ENCODE measurements around the gene CCP110. TPM values are rescaled to one million over a fixed set of nuclear protein-coding genes. Genes with fewer than 3 reads are reported as not detected.

CCP110 gene, protein sequence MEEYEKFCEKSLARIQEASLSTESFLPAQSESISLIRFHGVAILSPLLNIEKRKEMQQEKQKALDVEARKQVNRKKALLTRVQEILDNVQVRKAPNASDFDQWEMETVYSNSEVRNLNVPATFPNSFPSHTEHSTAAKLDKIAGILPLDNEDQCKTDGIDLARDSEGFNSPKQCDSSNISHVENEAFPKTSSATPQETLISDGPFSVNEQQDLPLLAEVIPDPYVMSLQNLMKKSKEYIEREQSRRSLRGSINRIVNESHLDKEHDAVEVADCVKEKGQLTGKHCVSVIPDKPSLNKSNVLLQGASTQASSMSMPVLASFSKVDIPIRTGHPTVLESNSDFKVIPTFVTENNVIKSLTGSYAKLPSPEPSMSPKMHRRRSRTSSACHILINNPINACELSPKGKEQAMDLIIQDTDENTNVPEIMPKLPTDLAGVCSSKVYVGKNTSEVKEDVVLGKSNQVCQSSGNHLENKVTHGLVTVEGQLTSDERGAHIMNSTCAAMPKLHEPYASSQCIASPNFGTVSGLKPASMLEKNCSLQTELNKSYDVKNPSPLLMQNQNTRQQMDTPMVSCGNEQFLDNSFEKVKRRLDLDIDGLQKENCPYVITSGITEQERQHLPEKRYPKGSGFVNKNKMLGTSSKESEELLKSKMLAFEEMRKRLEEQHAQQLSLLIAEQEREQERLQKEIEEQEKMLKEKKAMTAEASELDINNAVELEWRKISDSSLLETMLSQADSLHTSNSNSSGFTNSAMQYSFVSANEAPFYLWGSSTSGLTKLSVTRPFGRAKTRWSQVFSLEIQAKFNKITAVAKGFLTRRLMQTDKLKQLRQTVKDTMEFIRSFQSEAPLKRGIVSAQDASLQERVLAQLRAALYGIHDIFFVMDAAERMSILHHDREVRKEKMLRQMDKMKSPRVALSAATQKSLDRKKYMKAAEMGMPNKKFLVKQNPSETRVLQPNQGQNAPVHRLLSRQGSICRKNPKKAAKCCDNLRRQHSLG
- total RNA-seq, result 10 to 100 TPM; 22.9 to 30.2 TPM

DNA sequence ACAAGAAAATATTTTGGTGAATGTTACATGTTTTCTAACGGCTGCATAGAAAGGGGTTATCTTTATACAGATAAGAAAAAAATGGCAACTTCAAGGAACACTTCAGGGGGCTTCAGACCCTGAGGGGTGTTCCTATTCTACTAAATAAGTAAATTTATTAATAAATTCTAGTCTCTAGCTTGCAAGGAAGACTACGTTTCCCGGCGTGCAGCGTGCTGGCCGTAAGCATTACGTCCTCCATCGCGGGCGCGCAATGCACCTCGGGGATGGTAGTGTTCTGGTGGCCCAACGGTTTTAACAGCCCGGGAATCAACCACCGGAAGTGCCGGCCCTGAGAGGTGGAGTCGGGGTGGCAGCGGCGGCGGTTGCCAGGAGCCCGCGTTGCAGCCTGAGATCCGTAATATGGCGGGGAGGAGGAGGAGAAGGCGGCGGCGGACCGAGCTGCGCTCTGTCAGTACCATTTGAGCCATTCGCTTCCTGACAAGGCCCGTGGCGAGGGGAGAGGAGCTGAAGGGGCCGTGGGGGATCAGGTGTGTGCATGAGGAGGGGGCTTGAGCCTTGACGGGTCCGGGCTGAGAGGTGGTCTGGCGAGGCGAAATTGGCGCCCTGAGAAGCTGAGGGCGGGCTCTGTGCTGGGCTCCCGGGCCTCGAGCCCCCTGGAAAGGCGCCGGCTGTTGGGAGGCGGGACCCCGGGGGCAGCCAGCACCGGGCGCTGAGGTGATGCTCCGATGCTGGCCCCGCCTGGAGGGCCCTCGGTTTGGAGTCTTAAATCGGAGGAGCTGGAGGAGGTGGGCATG, at the start of gene CCP110:
TSS of gene CCP110 (plus strand) at position 384 of the 797 bp plus-strand sequence. CDS start 3,940 bp downstream, outside the sequence.
- Mint-ChIP-seq H3K27me3 (ENCODE audit: low read depth) (no peaks in the 10 kb centered on the region), H3K27ac (peak within 1 kb of the TSS; percentile 55), H3K4me1 (ENCODE audit: low read depth) (peaks cover 43% of the 10 kb centered on the region), H3K36me3 (ENCODE audit: insufficient read depth in 2 of 2) (peaks cover 4 to 7% of the 10 kb centered on the region in 2 donors), H3K4me3 (peak within 1 kb of the TSS; percentile 91 to 94), H3K9me3 (no peaks in the 10 kb centered on the region)
- DNase-seq, result peak; percentile 94 to 96
- ATAC-seq (replicated peaks in 1 of 2), result peak; percentile 86 to 89

DNA sequence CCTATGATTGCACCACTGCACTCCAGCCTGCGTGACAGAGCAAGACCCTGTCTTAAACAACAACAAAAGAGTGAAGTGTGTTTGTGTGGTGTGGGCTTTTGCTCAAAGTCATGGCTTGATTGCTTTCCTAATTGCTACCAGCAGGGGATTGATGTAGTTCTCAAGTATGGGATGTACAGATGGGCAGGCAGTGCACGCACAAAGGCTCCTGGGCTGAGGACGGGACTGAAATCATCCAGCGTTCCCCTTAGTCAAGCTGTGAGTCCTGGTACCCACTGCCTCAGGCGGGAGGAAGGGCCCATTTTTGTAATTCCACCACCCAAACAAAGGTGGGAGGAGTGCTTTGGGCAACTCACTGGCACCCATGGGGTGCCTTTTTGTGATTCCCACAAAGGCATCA, 49.1 kb upstream of the CCP110 start:
- no peak for ATAC-seq (replicated peaks in 1 of 2)
- Mint-ChIP-seq H3K4me3 (no peak overlapping the region), H3K36me3 (ENCODE audit: insufficient read depth in 2 of 2) (no peaks in the 10 kb centered on the region), H3K27ac (no peak overlapping the region), H3K4me1 (ENCODE audit: low read depth) (no peaks in the 10 kb centered on the region), H3K9me3 (no peaks in the 10 kb centered on the region), H3K27me3 (ENCODE audit: low read depth) (peaks cover 8% of the 10 kb centered on the region)
- no peak for DNase-seq

DNA sequence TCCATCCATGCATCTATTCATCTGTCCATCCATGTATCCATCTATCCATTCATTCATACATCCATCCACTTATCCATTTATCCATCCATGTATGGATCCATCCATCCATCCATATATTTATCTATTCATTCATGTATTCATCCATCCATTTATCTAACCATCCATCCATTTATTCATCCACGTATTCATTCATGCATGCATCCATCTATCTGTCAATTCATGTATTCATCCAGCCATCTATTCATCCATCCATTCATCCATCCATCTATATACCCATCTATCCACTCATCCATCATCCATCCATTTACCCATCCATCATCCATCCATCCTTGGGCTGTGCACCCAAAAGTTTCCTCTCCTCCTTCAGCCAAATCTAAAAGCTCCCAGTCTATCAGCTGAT, 45.2 kb upstream of the CCP110 start:
- Mint-ChIP-seq H3K27me3 (ENCODE audit: low read depth) (peaks cover 8% of the 10 kb centered on the region), H3K9me3 (no peaks in the 10 kb centered on the region), H3K4me1 (ENCODE audit: low read depth) (no peaks in the 10 kb centered on the region), H3K36me3 (ENCODE audit: insufficient read depth in 2 of 2) (no peaks in the 10 kb centered on the region), H3K4me3 (no peak overlapping the region), H3K27ac (no peak overlapping the region)
- no peak for DNase-seq
- no peak for ATAC-seq (replicated peaks in 1 of 2)

DNA sequence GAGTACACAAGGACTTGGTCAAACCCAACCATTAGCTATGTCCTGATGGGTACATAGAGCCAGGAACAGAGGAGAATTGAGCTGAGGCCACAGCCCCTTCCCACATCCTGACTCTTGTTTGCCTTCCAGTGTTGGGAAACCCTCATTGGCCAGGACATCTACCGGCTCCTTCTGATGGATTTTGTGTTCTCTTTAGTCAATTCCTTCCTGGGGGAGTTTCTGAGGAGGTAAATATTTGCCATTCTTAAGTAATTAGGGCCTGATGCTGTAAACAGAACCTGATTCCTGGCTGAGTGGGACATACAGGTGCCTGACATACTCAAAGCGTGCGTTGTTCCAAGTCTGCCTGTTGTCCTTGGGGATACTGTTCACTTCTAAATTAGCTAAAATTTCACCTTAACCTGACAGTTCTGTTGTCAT, 44.4 kb upstream of the CCP110 start:
- no peaks in the 10 kb centered on the region for H3K4me1 Mint-ChIP-seq (ENCODE audit: low read depth)
- H3K4me3 Mint-ChIP-seq, result no peak overlapping the region
- no peak overlapping the region for H3K27ac Mint-ChIP-seq
- ATAC-seq (replicated peaks in 1 of 2) (no peak), DNase-seq (no peak)
- H3K36me3 Mint-ChIP-seq (ENCODE audit: insufficient read depth in 2 of 2), result no peaks in the 10 kb centered on the region
- H3K9me3 Mint-ChIP-seq, result no peaks in the 10 kb centered on the region
- peaks cover 8% of the 10 kb centered on the region for H3K27me3 Mint-ChIP-seq (ENCODE audit: low read depth)

DNA sequence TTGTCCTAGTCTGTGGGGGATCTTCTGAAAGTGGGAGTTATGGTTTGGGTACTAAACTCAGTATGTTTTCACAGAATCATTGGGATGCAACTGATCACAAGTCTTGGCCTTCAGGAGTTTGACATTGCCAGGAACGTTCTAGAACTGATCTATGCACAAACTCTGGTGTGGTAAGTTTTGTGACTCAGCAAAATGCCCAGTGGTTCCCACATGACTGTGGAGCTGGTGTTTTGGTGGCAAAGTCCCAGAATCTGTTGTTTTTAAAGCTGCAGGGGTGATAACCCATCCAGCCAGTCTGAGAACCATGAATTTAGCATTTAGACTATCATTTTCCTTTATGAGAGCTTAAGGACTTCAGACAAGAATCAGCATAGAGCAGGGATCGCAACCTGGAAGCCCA, 42.4 kb upstream of the CCP110 start:
- ATAC-seq (replicated peaks in 1 of 2) (no peak), DNase-seq (no peak)
- no peaks in the 10 kb centered on the region for H3K4me1 Mint-ChIP-seq (ENCODE audit: low read depth)
- H3K27me3 Mint-ChIP-seq (ENCODE audit: low read depth), result peaks cover 8% of the 10 kb centered on the region
- H3K36me3 Mint-ChIP-seq (ENCODE audit: insufficient read depth in 2 of 2), result no peaks in the 10 kb centered on the region
- H3K4me3 Mint-ChIP-seq, result no peak overlapping the region
- H3K9me3 Mint-ChIP-seq, result no peaks in the 10 kb centered on the region
- H3K27ac Mint-ChIP-seq, result no peak overlapping the region

DNA sequence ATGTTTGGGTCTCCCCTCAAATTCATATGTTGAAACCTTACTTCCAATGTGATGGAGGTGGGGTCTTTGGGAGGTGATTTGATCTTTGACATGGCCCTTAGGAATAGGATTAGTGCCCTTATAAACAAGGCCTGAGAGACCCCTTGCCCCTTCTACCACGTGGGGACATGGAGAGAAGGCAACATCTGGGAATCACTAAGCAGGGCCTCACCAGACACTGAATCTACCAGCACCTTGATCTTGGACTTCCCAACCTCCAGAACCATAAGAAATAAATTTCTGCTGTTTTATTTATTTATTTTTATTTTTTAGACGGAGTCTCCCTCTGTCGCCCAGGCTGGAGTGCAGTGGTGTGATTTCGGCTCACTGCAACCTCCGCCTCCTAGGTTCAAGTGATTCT, 42.0 kb upstream of the CCP110 start:
- H3K27me3 Mint-ChIP-seq (ENCODE audit: low read depth), result peaks cover 8% of the 10 kb centered on the region
- ATAC-seq (replicated peaks in 1 of 2) (no peak), DNase-seq (no peak)
- H3K4me1 Mint-ChIP-seq (ENCODE audit: low read depth), result no peaks in the 10 kb centered on the region
- no peak overlapping the region for H3K4me3 Mint-ChIP-seq
- no peaks in the 10 kb centered on the region for H3K36me3 Mint-ChIP-seq (ENCODE audit: insufficient read depth in 2 of 2)
- no peak overlapping the region for H3K27ac Mint-ChIP-seq
- no peaks in the 10 kb centered on the region for H3K9me3 Mint-ChIP-seq

DNA sequence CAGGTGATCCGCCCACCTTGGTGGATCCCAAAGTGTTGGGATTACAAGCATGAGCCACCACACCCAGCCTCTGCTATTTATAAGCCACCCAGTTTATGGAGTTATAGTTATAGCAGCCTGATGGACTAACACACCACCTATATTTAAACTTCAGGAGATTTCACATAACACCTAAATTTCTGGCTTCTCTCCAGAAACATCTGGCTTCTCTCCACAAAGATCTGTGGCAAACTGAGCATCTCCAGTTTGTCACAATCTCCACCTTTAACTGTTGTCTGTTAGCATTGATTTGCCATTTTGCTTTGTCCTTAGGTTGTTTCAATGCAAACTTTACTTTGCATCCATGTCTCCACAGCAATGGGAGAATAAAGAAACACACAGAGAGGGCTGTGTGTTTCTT, 41.5 kb upstream of the CCP110 start:
- Mint-ChIP-seq H3K4me1 (ENCODE audit: low read depth) (no peaks in the 10 kb centered on the region), H3K9me3 (no peaks in the 10 kb centered on the region), H3K27ac (no peak overlapping the region), H3K4me3 (no peak overlapping the region), H3K27me3 (ENCODE audit: low read depth) (peaks cover 8% of the 10 kb centered on the region), H3K36me3 (ENCODE audit: insufficient read depth in 2 of 2) (no peaks in the 10 kb centered on the region)
- no peak for DNase-seq
- ATAC-seq (replicated peaks in 1 of 2), result no peak

DNA sequence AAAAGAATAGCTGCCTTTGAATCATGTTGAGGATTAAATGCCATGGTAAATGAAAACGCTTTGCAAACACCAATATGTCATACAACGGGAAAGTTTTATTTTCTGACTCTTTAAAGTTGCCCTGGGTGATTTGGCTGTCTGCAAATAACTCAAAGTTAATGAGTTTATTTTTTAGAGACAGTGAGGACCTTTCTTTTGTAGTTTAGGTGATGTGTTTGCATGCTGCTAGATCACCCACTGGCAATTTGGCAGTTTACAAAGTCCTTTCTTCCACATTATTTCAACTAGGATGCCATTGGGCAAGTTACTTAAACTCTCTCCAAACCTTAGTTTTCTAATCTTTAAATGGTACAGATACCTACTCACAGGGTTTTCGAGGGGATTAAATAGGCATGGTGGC, 39.6 kb upstream of the CCP110 start:
- no peak overlapping the region for H3K27ac Mint-ChIP-seq

DNA sequence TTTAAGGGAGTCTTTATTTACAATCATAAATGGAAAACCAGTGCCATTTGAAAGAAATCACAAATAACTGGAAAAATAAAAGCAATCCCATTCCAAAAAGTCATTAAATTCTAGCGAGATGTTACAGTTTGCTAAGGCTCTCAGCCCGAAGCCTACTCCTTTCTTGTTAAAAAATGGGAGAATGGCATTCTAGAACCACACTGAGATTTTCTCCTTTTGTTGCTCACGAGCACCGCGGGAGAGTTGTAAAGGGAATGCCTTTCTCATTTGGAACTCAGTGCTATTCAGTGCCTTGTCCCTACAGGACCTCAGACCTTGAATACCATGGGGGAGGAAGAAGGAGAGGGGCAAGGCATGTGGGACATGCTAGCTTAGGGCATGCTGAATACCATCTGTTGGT, 38.1 kb upstream of the CCP110 start:
- DNase-seq (no peak), ATAC-seq (replicated peaks in 1 of 2) (no peak)
- Mint-ChIP-seq H3K27me3 (ENCODE audit: low read depth) (no peaks in the 10 kb centered on the region), H3K9me3 (no peaks in the 10 kb centered on the region), H3K27ac (no peak overlapping the region), H3K4me3 (no peak overlapping the region), H3K4me1 (ENCODE audit: low read depth) (no peaks in the 10 kb centered on the region), H3K36me3 (ENCODE audit: insufficient read depth in 2 of 2) (no peaks in the 10 kb centered on the region)

More for the DNA sequence above, 39.6 kb upstream of the CCP110 start:
- no peaks in the 10 kb centered on the region for H3K27me3 Mint-ChIP-seq (ENCODE audit: low read depth)
- no peaks in the 10 kb centered on the region for H3K9me3 Mint-ChIP-seq
- H3K36me3 Mint-ChIP-seq (ENCODE audit: insufficient read depth in 2 of 2), result no peaks in the 10 kb centered on the region
- DNase-seq (no peak), ATAC-seq (replicated peaks in 1 of 2) (no peak)
- H3K4me3 Mint-ChIP-seq, result no peak overlapping the region
- H3K4me1 Mint-ChIP-seq (ENCODE audit: low read depth), result no peaks in the 10 kb centered on the region

DNA sequence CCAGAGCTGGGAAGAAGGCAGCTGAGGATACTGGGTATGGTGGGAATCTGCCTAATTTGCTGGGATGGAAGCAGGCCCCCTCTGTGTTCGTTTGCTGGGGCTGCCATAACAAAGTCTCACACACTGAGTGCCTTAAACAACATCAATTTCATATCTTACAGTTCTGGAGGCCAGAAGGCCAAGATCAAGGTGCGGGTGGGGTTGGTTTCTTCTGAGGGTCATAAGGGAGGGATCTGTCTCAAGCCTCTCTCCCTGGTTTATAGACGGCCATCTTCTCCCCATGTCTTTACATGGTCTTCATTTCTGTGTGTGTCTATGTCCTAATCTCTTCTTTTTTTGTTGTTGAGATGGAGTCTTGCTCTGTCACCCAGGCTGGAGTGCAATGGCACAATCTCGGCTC, 37.7 kb upstream of the CCP110 start:
- no peak for DNase-seq
- H3K4me3 Mint-ChIP-seq, result no peak overlapping the region
- no peaks in the 10 kb centered on the region for H3K27me3 Mint-ChIP-seq (ENCODE audit: low read depth)
- ATAC-seq (replicated peaks in 1 of 2), result no peak
- H3K9me3 Mint-ChIP-seq, result no peaks in the 10 kb centered on the region
- no peak overlapping the region for H3K27ac Mint-ChIP-seq
- H3K4me1 Mint-ChIP-seq (ENCODE audit: low read depth), result no peaks in the 10 kb centered on the region
- H3K36me3 Mint-ChIP-seq (ENCODE audit: insufficient read depth in 2 of 2), result no peaks in the 10 kb centered on the region

DNA sequence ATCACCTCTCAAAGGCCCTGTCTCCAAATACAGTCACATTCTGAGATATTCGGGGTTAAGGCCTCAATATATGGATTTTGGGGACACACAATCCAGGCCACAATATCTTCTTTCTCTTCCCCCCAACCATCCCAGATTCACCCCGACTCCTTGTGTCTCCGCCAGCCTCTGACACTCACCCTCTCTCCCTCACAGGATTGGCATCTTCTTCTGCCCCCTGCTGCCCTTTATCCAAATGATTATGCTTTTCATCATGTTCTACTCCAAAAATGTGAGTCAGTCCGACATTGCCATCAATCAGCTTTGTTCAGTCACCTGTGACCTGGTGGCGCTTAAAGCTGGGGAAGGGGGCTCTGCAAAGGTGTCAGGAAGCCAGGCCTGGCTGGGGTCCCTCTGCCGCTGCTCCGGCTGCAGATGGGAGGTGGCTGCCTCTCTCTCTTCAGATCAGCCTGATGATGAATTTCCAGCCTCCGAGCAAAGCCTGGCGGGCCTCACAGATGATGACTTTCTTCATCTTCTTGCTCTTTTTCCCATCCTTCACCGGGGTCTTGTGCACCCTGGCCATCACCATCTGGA, 36.9 kb upstream of the CCP110 start:
- DNase-seq, result no peak
- no peaks in the 10 kb centered on the region for H3K36me3 Mint-ChIP-seq (ENCODE audit: insufficient read depth in 2 of 2)
- H3K4me1 Mint-ChIP-seq (ENCODE audit: low read depth), result no peaks in the 10 kb centered on the region
- ATAC-seq (replicated peaks in 1 of 2), result no peak
- H3K27ac Mint-ChIP-seq, result no peak overlapping the region
- H3K4me3 Mint-ChIP-seq, result no peak overlapping the region
- H3K9me3 Mint-ChIP-seq, result no peaks in the 10 kb centered on the region
- no peaks in the 10 kb centered on the region for H3K27me3 Mint-ChIP-seq (ENCODE audit: low read depth)

DNA sequence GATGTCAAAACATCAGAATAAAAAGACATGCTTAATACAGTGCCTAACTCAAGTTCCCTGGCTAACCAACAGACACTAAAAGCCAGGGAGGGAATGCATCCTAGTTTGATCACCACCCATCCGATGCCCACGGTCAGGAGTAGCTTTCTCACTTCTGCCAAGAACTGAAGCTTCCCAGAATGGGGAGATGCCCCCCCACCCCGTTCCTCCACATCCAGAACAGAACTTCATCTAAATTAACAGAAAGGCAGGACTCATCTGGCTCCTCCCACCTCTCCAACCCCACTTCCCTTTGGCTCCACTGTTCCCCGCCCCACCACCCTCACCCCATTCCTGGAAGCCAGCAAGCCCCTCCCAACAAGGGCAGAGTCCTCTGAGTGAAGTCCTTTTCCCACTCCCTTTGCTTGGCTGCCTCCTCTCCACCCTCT, 35.5 kb upstream of the CCP110 start:
- Mint-ChIP-seq H3K4me3 (no peak overlapping the region), H3K9me3 (no peaks in the 10 kb centered on the region), H3K36me3 (ENCODE audit: insufficient read depth in 2 of 2) (no peaks in the 10 kb centered on the region), H3K4me1 (ENCODE audit: low read depth) (no peaks in the 10 kb centered on the region), H3K27me3 (ENCODE audit: low read depth) (no peaks in the 10 kb centered on the region), H3K27ac (no peak overlapping the region)
- ATAC-seq (replicated peaks in 1 of 2), result no peak
- no peak for DNase-seq

Data from activated T-cell treated with anti-CD3 and anti-CD28 coated beads, Interleukin-2, amount 50 U/mL, for 72 hours (primary cell).